Progenitor cell of endocrine pancreas (in vitro differentiated cells): ENCODE data around the gene CCDC182. TPM values are rescaled to one million over a fixed set of nuclear protein-coding genes. Genes with fewer than 3 reads are reported as not detected.
A peak's percentile ranks its signal among the peaks of the same experiment; 100 is the strongest.

Experiments
- DNase-seq: peaks from one replicate; pipeline ENCODE4 v3.0.0; 2021; ENCODE audit warnings: low spot score; ENCODE audit not compliant: unreplicated experiment
- H3K27ac Mint-ChIP-seq: 2 replicates; pipeline ENCODE4 v1.8.0; 2021; ENCODE audit warnings: mild to moderate bottlenecking, moderate library complexity, mixed read lengths
- H3K27me3 Mint-ChIP-seq: 2 replicates; pipeline ENCODE4 v1.8.0; 2021; ENCODE audit warnings: mixed read lengths
- H3K36me3 Mint-ChIP-seq: 2 replicates; pipeline ENCODE4 v1.8.0; 2022; ENCODE audit warnings: mixed read lengths; ENCODE audit not compliant: insufficient read depth
- H3K4me1 Mint-ChIP-seq: 2 replicates; pipeline ENCODE4 v1.8.0; 2021; ENCODE audit warnings: low read depth, mixed read lengths
- H3K4me3 Mint-ChIP-seq: 2 replicates; pipeline ENCODE4 v1.8.0; 2021; ENCODE audit warnings: low read depth, mild to moderate bottlenecking, moderate library complexity, mixed read lengths
- H3K9me3 Mint-ChIP-seq: 2 replicates; pipeline ENCODE4 v1.8.0; 2021; ENCODE audit warnings: low read depth, mixed read lengths
- total RNA-seq: library from RNA; stranded (reverse); gene quantifications from 2 replicates; pipeline ENCODE4 v1.2.1, GENCODE V29; 2021
- TF ChIP-seq, protein P1 (sequence below): fragments of 200-600 bp; sonication (generic); IDR thresholded peaks from one replicate; pipeline ENCODE4 v1.5.0; 2021; ENCODE audit warnings: antibody characterized with exemption, mild to moderate bottlenecking; ENCODE audit not compliant: unreplicated experiment

Gene CCDC182
- total RNA-seq, 1 donor from 2014 or later = not detected

DNA sequence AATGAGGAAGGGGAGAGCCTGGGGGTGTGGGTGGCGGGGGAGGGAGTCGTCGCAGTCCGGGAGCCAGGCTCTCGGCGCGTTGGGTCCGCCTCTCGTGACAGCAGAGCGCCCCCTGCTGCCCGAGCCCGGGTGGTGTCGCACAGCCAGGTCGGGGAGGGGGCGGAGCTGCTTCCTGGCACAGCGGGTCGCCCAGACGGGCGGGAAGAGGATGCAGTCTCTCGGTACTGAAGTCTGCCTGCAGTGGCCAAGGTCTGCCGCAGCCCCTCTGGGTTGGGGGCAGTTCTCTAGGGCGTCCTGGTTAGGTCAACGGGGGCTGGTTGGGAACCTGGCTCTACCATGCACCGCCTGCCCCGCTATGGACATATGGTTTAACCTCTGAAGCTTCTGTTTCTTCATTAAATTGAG, 38.2 kb upstream of the CCDC182 start:
- Mint-ChIP-seq H3K9me3 (no peaks in the 10 kb centered on the region), H3K27ac (no peak overlapping the region), H3K36me3 (no peaks in the 10 kb centered on the region), H3K4me3 (no peak overlapping the region), H3K27me3 (peaks cover 67% of the 10 kb centered on the region), H3K4me1 (no peaks in the 10 kb centered on the region)
- TF ChIP-seq, protein P1, sequence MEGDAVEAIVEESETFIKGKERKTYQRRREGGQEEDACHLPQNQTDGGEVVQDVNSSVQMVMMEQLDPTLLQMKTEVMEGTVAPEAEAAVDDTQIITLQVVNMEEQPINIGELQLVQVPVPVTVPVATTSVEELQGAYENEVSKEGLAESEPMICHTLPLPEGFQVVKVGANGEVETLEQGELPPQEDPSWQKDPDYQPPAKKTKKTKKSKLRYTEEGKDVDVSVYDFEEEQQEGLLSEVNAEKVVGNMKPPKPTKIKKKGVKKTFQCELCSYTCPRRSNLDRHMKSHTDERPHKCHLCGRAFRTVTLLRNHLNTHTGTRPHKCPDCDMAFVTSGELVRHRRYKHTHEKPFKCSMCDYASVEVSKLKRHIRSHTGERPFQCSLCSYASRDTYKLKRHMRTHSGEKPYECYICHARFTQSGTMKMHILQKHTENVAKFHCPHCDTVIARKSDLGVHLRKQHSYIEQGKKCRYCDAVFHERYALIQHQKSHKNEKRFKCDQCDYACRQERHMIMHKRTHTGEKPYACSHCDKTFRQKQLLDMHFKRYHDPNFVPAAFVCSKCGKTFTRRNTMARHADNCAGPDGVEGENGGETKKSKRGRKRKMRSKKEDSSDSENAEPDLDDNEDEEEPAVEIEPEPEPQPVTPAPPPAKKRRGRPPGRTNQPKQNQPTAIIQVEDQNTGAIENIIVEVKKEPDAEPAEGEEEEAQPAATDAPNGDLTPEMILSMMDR = peak; percentile 94
- peak; percentile 86 for DNase-seq

DNA sequence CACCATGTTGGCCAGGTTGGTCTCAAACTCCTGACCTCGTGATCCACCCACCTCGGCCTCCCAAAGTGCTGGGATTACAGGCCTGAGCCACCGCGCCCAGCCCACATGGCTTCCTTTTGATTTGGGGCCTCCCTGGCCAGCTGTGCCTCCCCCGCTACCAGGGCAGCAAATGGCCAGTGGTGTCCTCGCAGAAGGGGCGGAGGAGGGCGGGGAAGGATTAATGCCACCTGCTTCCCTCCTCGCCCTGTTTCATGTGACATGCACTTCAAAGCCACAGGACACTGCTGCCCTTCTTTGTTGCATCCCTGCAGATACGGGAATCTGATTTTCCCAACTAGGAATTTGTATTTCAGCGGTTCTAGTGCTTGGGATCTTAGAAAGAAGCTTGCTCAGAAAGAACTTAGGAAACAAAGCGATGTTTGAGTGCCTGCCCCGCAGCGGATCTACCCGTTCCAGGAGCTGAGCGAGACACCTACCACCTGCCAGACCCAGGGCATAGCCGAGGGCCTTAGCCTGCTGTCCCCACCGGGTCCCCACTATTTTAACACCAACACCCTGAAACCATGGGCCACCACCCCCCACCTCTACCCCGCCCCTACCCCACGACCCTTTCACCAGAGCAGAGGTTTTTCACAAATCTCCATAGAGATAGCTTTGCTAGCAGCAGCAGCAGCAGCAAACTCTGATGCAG, 37.7 kb upstream of the CCDC182 start:
- no peaks in the 10 kb centered on the region for H3K4me1 Mint-ChIP-seq
- peaks cover 67% of the 10 kb centered on the region for H3K27me3 Mint-ChIP-seq
- H3K9me3 Mint-ChIP-seq = no peaks in the 10 kb centered on the region
- no peaks in the 10 kb centered on the region for H3K36me3 Mint-ChIP-seq
- no peak overlapping the region for H3K27ac Mint-ChIP-seq
- TF ChIP-seq, protein P1 = no peak
- H3K4me3 Mint-ChIP-seq = no peak overlapping the region
- DNase-seq = no peak

DNA sequence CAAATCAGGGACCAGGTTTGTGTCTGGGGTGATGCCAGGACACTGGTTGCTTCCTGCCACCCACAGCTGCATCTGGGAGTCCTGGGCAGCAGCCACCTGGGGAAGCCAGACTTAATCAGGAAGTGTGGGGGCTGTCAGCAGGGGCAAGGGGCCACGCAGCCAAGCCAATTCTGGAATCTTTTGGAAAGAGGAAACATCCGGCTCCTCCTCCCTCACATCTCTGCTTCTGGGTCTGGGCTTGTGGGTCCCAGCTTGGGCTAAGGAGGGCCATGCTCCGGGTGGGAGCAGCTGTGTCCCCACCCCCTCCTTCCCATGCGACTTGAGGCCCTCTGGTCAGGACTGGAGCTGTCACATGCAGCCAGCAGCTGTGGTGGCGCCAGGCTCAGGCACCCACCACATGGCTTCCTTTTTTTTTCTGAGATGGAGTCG, 37.0 kb upstream of the CCDC182 start:
- Mint-ChIP-seq H3K4me3 (no peak overlapping the region), H3K9me3 (no peaks in the 10 kb centered on the region), H3K27me3 (peaks cover 67% of the 10 kb centered on the region), H3K4me1 (no peaks in the 10 kb centered on the region), H3K36me3 (no peaks in the 10 kb centered on the region), H3K27ac (no peak overlapping the region)
- DNase-seq = no peak
- TF ChIP-seq, protein P1 = no peak

DNA sequence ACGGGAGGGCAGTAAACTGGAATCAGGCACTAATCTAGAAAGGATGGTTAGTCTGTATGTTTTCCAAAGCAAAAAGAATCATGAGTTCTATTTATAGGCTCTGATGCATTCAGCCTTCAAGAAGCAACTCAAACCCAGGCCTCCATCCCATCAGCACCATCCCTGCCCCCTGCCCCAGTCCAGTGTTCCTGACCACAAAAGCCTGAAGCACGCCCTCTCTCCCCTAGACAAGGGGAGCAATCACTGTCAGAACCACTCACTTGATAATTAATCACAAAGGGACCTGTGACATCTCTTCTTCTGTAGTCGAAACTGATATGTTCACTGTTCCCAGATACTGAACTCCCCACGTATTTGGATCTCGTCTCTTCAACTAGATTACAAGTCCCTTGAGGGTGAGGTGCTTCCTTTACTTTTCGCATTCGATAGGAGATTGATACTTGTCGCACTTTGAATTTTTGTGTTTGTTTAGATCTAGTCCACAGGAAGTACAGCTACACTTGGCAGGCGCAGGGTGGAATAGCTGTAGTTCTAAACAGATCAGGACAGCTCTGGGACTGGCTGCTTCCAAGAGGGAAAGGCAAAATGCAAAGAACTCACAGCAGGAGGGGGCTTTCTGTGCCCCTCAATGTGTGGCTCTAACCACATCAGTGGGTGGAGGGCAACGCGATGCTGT, 36.4 kb upstream of the CCDC182 start:
- peaks cover 67% of the 10 kb centered on the region for H3K27me3 Mint-ChIP-seq
- TF ChIP-seq, protein P1 = no peak
- H3K4me3 Mint-ChIP-seq = no peak overlapping the region
- H3K9me3 Mint-ChIP-seq = no peaks in the 10 kb centered on the region
- H3K27ac Mint-ChIP-seq = no peak overlapping the region
- no peak for DNase-seq
- H3K36me3 Mint-ChIP-seq = no peaks in the 10 kb centered on the region
- H3K4me1 Mint-ChIP-seq = no peaks in the 10 kb centered on the region

DNA sequence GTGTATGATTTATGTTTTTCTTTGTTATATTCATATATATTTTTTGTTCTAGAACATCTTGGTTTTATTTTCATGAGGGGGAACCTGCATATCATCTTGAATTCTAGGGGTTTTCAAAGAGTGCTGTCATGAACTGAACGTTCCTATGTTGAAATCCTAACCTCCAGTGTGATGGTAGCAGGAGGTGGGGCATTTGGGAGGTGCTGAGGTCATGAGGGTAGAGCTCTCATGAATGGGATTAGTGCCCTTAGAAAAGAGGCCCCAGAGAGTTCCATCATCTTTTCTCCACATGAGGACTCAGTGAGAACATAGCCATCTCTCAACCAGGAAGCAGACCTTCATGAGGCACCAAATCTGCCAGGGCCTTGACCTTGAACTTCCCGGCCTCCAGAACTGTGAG, 34.6 kb upstream of the CCDC182 start:
- no peak for DNase-seq
- peaks cover 77% of the 10 kb centered on the region for H3K27me3 Mint-ChIP-seq
- H3K36me3 Mint-ChIP-seq = no peaks in the 10 kb centered on the region
- no peak overlapping the region for H3K4me3 Mint-ChIP-seq
- TF ChIP-seq, protein P1 = no peak
- H3K27ac Mint-ChIP-seq = no peak overlapping the region
- no peaks in the 10 kb centered on the region for H3K9me3 Mint-ChIP-seq
- no peaks in the 10 kb centered on the region for H3K4me1 Mint-ChIP-seq
